ENCODE measurements around the gene UBR1. TPM values are rescaled to one million over a fixed set of nuclear protein-coding genes. Genes with fewer than 3 reads are reported as not detected.

The UBR1 gene
- total and polyA plus RNA-seq, 10 of the 15 experiments (the other 5 are each of a cell fraction or from before 2014, with no cell fraction given): 4.5 to 27.5 (median 16.7) TPM

DNA sequence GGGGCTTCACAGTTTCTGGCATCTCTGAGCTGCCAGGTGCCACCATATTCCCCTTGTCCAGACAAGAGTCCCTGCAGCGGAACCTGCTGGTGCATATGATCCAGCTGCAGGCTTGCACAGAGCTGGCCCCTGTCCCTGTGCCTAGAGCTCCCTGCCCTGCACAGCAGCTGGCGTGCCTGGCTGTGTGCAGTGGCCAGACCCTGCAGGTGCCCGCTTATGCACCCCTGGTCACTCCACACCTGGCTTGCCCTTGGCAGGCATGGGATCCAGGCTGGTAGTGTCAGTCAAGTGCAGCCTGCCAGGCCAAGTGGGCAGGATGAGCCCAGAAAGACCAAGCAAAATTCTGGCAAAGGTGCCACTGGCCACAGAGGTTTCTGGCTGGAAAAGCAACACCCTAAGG, 96.6 kb downstream of the UBR1 start:
- Histone ChIP-seq H3K9ac (ENCODE audit: control insufficient read depth, insufficient read depth, low read length) (no peak overlapping the region), H3K4me1 (ENCODE audit: control insufficient read depth, insufficient read depth, low read length) (no peaks in the 10 kb centered on the region), H3K36me3 (ENCODE audit: control insufficient read depth in 2 of 2, insufficient read depth in 2 of 2, low read length in 1 of 2) (peaks cover 9 to 10% of the 10 kb centered on the region in 2 experiments; a peak in 3 of 4 replicates), H3K9me3 (replicated peaks; ENCODE audit: control insufficient read depth, insufficient read depth, low read length) (peaks cover 6% of the 10 kb centered on the region; the same call in 2 of the 3 replicates), H3K4me2 (ENCODE audit: control insufficient read depth, insufficient read depth) (no peak overlapping the region), H3K27me3 (replicated peaks in 1 of 2; ENCODE audit: control insufficient read depth in 2 of 2, insufficient read depth in 2 of 2, low read length in 1 of 2) (no peaks in the 10 kb centered on the region), H3K4me3 (no peak overlapping the region), H3K79me2 (ENCODE audit: control insufficient read depth, insufficient read depth, low read length) (no peaks in the 10 kb centered on the region), H2AFZ (ENCODE audit: control insufficient read depth, low read depth, low read length) (no peak overlapping the region), H4K20me1 (ENCODE audit: control insufficient read depth, insufficient read depth) (no peaks in the 10 kb centered on the region), H3K27ac (ENCODE audit: control insufficient read depth, insufficient read depth) (no peak overlapping the region)
- ChIA-PET POLR2A (no interaction called here), CTCF (no interaction called here), SMC1A (ENCODE audit: uncharacterized antibody, unreplicated experiment) (no interaction called here), RAD21 (ENCODE audit: unreplicated experiment) (no interaction called here)
- TF ChIP-seq GABPA (IDR thresholded peaks at IDR 0.05; ENCODE audit: low read depth): no peak
- no peak for TF ChIP-seq USF1 (IDR thresholded peaks at IDR 0.05; ENCODE audit: borderline replicate concordance, extremely low read length, insufficient read depth, low read depth, low read length)
- TF ChIP-seq NFYA (IDR thresholded peaks at IDR 0.05; ENCODE audit: borderline replicate concordance, low read depth, low read length): no peak
- TF ChIP-seq ZNF384 (IDR thresholded peaks at IDR 0.05; ENCODE audit: borderline replicate concordance, low read depth, low read length): no peak
- TF ChIP-seq EED (IDR thresholded peaks at IDR 0.05; ENCODE audit: low read depth): no peak
- TF ChIP-seq ZNF217 (IDR thresholded peaks at IDR 0.05): no peak
- TF ChIP-seq, protein P1, sequence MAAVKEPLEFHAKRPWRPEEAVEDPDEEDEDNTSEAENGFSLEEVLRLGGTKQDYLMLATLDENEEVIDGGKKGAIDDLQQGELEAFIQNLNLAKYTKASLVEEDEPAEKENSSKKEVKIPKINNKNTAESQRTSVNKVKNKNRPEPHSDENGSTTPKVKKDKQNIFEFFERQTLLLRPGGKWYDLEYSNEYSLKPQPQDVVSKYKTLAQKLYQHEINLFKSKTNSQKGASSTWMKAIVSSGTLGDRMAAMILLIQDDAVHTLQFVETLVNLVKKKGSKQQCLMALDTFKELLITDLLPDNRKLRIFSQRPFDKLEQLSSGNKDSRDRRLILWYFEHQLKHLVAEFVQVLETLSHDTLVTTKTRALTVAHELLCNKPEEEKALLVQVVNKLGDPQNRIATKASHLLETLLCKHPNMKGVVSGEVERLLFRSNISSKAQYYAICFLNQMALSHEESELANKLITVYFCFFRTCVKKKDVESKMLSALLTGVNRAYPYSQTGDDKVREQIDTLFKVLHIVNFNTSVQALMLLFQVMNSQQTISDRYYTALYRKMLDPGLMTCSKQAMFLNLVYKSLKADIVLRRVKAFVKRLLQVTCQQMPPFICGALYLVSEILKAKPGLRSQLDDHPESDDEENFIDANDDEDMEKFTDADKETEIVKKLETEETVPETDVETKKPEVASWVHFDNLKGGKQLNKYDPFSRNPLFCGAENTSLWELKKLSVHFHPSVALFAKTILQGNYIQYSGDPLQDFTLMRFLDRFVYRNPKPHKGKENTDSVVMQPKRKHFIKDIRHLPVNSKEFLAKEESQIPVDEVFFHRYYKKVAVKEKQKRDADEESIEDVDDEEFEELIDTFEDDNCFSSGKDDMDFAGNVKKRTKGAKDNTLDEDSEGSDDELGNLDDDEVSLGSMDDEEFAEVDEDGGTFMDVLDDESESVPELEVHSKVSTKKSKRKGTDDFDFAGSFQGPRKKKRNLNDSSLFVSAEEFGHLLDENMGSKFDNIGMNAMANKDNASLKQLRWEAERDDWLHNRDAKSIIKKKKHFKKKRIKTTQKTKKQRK (IDR thresholded peaks at IDR 0.05; ENCODE audit: low read depth, low read length): no peak
- no peak for TF ChIP-seq SIX5 (IDR thresholded peaks at IDR 0.05; ENCODE audit: low read depth, low read length, severe bottlenecking)
- no peak for TF ChIP-seq CBFB (IDR thresholded peaks at IDR 0.05; ENCODE audit: low read depth)
- TF ChIP-seq SMAD5 (IDR thresholded peaks at IDR 0.05; ENCODE audit: low read depth): no peak
- TF ChIP-seq SMC3 (IDR thresholded peaks at IDR 0.05; ENCODE audit: borderline replicate concordance, low read length): no peak
- TF ChIP-seq, protein P2, sequence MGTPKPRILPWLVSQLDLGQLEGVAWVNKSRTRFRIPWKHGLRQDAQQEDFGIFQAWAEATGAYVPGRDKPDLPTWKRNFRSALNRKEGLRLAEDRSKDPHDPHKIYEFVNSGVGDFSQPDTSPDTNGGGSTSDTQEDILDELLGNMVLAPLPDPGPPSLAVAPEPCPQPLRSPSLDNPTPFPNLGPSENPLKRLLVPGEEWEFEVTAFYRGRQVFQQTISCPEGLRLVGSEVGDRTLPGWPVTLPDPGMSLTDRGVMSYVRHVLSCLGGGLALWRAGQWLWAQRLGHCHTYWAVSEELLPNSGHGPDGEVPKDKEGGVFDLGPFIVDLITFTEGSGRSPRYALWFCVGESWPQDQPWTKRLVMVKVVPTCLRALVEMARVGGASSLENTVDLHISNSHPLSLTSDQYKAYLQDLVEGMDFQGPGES (IDR thresholded peaks at IDR 0.05): no peak
- no peak for TF ChIP-seq RUNX3 (IDR thresholded peaks at IDR 0.05; ENCODE audit: low read length)
- TF ChIP-seq BMI1 (IDR thresholded peaks at IDR 0.05; ENCODE audit: borderline replicate concordance): no peak
- no peak for TF ChIP-seq TCF12 (IDR thresholded peaks at IDR 0.05; ENCODE audit: low read depth, low read length)
- TF ChIP-seq EZH2 (IDR thresholded peaks at IDR 0.05; ENCODE audit: borderline replicate concordance, control insufficient read depth, low read depth, low read length): no peak
- TF ChIP-seq HDAC2 (IDR thresholded peaks at IDR 0.05): no peak
- TF ChIP-seq RB1 (IDR thresholded peaks at IDR 0.05; ENCODE audit: borderline replicate concordance): no peak
- no peak for TF ChIP-seq ESRRA (IDR thresholded peaks at IDR 0.05; ENCODE audit: low read length)
- FAIRE-seq (no peak), DNase-seq (ENCODE audit: low read depth, low spot score) (no peak), ATAC-seq (no peak)
- intact Hi-C loops (cut with micrococcal nuclease; ENCODE audit: unreplicated experiment): no loop called here
- no TSS peak for BruUV-seq (replicated peaks)
- in situ Hi-C loops (cut with MboI): no loop called here
- WGBS (ENCODE audit: insufficient coverage, insufficient replicate concordance, low lambda C conversion rate, missing lambda C conversion rate): 94% methylated on average over 3 of the region's 3 CpGs

All from GM12878 (cell line).